ENCODE measurements around the gene CCDC191.
A peak's percentile ranks its signal among the peaks of the same experiment; 100 is the strongest.

The CCDC191 gene

DNA sequence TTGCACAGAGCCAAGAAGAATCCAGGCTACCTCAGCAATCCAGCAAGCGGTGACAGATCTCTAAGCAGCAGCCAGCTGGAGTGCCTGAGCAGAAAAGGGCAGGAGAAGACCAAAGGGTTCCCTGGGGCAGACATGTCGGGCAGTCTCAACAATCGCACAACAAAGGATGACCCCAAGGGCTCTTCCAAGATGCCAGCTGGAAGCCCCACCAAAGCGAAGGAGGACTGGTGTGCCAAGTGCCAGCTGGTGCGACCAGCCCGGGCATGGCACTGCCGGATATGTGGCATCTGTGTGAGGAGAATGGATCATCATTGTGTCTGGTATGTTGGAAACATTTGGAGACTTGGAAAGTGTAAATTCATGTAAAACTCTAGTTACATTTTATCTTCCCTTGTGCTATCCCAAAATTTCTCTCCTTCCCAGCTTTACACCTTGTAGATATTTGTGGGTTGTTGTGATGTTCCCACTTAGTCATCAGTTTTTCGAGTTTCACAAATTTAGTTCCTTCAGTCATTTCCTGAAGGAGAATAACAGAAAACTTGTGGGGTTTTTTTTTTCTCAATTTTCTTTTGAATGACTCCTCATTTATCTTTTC, 102.1 kb downstream of the CCDC191 start:
- DNase-seq (ENCODE audit: low spot score), result no peak

DNA sequence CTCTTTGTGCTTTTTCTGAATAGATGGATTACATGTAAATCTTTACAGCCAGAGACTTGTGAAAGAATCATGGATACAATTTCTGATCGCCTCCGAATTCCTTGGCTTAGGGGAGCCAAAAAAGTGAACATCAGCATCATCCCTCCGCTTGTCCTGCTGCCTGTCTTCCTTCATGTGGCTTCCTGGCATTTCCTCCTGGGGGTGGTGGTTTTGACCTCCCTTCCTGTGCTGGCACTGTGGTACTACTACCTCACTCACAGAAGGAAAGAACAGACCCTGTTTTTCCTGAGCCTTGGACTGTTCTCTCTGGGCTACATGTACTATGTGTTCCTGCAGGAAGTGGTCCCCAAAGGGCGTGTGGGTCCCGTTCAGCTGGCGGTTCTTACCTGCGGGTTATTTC, 102.6 kb downstream of the CCDC191 start:
- DNase-seq (ENCODE audit: low spot score), result no peak

DNA sequence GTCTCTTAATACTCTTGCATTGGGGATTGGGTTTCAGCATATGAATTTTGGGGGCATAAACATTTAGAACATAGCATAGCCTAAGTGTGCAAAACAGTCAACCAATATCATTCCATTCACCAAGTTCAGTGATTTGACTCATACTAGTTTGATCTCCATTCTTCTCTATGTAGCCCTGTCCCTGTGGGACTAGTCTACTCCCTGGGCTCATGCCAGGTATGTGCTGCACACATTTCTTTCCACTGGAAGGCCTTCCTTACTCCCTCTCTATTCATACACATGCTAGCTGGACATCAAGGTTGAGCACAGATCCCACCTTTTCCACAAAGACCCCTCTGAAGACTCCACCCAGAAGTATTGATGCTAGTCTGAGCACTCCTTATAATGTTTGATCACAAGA, 103.4 kb downstream of the CCDC191 start:
- DNase-seq (ENCODE audit: low spot score), result peak; percentile 37

- DNase-seq (ENCODE audit: low spot score), result no peak
These were observed 108.1 kb downstream of the CCDC191 start for GRCh38 chr3:113948015-113948917.

DNA sequence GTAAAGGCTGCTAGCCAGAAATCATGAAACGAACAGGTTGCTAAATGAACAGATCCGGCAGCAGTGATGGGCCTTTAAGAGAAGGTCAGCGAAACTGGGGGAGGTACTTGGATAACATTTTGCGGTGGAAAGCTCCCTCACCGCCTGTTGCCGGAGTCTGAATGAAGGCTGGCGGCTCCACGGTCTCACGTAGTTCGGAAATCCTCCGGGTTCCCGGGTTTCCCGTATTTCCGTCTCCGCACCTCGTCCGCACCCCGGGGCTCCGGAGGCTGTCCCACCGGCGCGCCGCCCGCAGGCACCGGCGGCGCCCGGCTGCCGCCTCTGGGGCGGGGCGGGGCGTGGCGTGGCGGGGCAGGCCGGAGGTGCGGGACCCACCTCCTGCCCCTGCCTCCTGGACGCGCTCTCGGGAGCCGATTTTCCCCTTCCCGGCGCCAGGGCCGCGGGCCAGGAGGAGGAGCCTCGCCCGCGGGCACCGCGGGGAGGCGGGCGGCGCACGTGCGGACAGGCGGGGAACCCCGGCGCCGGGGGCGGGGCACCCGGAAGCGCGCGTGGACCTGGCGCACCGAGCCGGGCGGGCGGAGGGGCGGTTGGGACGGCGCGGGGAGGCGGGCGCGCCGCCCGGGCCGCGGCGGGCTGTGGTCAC, 108.8 kb downstream of the CCDC191 start, which contains the start of gene ZDHHC23:
Gene ZDHHC23, plus strand, starts transcription at position 642 of the 643 bp plus-strand sequence. CDS start 790 bp downstream, outside the sequence.
- DNase-seq (ENCODE audit: low spot score), result peak; percentile 88

- DNase-seq (ENCODE audit: low spot score), result no peak
These were observed 109.5 kb downstream of the CCDC191 start for GRCh38 chr3:113946831-113947230.

- no peak for DNase-seq (ENCODE audit: low spot score)
These were observed 128.8 kb downstream of the CCDC191 start for GRCh38 chr3:113927556-113927955.

DNA sequence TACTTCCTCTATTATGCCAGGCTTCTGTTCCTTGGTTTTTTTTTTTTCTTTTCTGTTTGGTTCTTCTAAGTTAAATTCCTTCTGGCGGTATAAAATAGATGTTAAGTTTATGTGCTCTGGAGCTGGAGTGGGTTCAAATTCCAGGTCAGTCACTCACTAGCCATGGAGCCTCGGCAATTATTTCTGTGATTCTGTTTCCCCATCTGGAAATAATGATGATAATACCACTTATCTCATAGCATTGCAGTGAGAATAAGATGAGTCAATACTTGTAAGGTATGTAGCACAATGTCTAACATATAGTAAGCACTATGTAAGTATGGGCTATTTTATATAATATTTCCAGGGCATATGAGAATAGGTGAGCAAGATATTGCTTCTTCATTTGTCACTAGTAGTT, 141.7 kb downstream of the CCDC191 start:
- DNase-seq (ENCODE audit: low spot score), result peak; percentile 68
